HepG2 (cell line): ENCODE measurements around the gene DEFB112. TPM values are rescaled to one million over a fixed set of nuclear protein-coding genes. Genes with fewer than 3 reads are reported as not detected.

Experiments
- ASH2L ChIP-seq: fragments of 300-600, 200-600 bp; sonication (generic); IDR thresholded peaks from 2 replicates; pipeline ENCODE4 v1.7.0; 2017; ENCODE audit warnings: low read depth, mild to moderate bottlenecking, moderate library complexity, mixed read lengths, low read length; ENCODE audit not compliant: insufficient read length
- ATF3 ChIP-seq: sonication (generic); formaldehyde crosslinking; IDR thresholded peaks from 2 replicates; pipeline ENCODE4 v1.4.0; 2020; ENCODE audit warnings: missing genetic modification reagents
- FOXK1 ChIP-seq: sonication (generic); formaldehyde crosslinking; IDR thresholded peaks from 2 replicates; pipeline ENCODE4 v1.4.0; 2020; ENCODE audit warnings: low read depth, missing genetic modification reagents, borderline replicate concordance
- HNF4A ChIP-seq: sonication (generic); formaldehyde crosslinking; IDR thresholded peaks from 2 replicates; pipeline ENCODE4 v1.4.0; 2020; ENCODE audit warnings: missing genetic modification reagents
- HNRNPLL ChIP-seq: fragments of 200-400 bp; formaldehyde crosslinking; IDR thresholded peaks from 2 replicates; pipeline ENCODE4 v1.6.1; 2017; ENCODE audit warnings: mild to moderate bottlenecking, low read depth, low read length; ENCODE audit not compliant: poor library complexity, severe bottlenecking
- MAF1 ChIP-seq: sonication (generic); formaldehyde crosslinking; IDR thresholded peaks from 2 replicates; pipeline ENCODE4 v1.5.0; 2020; ENCODE audit warnings: missing genetic modification reagents, borderline replicate concordance
- MIXL1 ChIP-seq: IDR thresholded peaks from 2 replicates; pipeline ENCODE4 v1.6.1; 2016
- NFIC ChIP-seq: IDR thresholded peaks from 2 replicates; pipeline ENCODE4 v1.6.1; 2012; ENCODE audit warnings: mild to moderate bottlenecking, low read length, inconsistent platforms
- NFKBIZ ChIP-seq: IDR thresholded peaks from 2 replicates; pipeline ENCODE4 v1.6.1; 2018; ENCODE audit warnings: missing genetic modification reagents, missing compliant biosample characterization
- SIX4 ChIP-seq: sonication (generic); formaldehyde crosslinking; IDR thresholded peaks from 2 replicates; pipeline ENCODE4 v1.4.0; 2020; ENCODE audit warnings: missing genetic modification reagents
- YY1 ChIP-seq: IDR thresholded peaks from 2 replicates; pipeline ENCODE4 v1.6.1; 2011; ENCODE audit warnings: low read length, low read depth, moderate library complexity, mild to moderate bottlenecking; ENCODE audit not compliant: insufficient read depth, insufficient replicate concordance
- ZBTB7B ChIP-seq: sonication (generic); formaldehyde crosslinking; IDR thresholded peaks from 2 replicates; pipeline ENCODE4 v1.4.0; 2020; ENCODE audit warnings: missing genetic modification reagents
- ZFP1 ChIP-seq: IDR thresholded peaks from 2 replicates; pipeline ENCODE4 v1.6.1; 2016
- ZGPAT ChIP-seq: IDR thresholded peaks from 2 replicates; pipeline ENCODE4 v1.6.1; 2016; ENCODE audit warnings: mild to moderate bottlenecking
- ZNF230 ChIP-seq: sonication (generic); formaldehyde crosslinking; IDR thresholded peaks from 2 replicates; pipeline ENCODE4 v1.4.0; 2020; ENCODE audit warnings: mild to moderate bottlenecking, missing genetic modification reagents
- ZNF260 ChIP-seq: sonication (generic); formaldehyde crosslinking; IDR thresholded peaks from 2 replicates; pipeline ENCODE4 v1.4.0; 2020; ENCODE audit warnings: missing genetic modification reagents, low read depth, mild to moderate bottlenecking, borderline replicate concordance
- ZNF280D ChIP-seq: sonication (generic); formaldehyde crosslinking; IDR thresholded peaks from 2 replicates; pipeline ENCODE4 v1.5.1; 2020; ENCODE audit warnings: mild to moderate bottlenecking, missing genetic modification reagents
- ZNF292 ChIP-seq: sonication (generic); formaldehyde crosslinking; IDR thresholded peaks from 2 replicates; pipeline ENCODE4 v1.8.1; 2022; ENCODE audit warnings: mild to moderate bottlenecking, low read depth, missing genetic modification reagents, borderline replicate concordance
- ZNF552 ChIP-seq: sonication (generic); formaldehyde crosslinking; IDR thresholded peaks from 2 replicates; pipeline ENCODE4 v1.9.0; 2022; ENCODE audit warnings: missing genetic modification reagents, mild to moderate bottlenecking, borderline replicate concordance
- ZSCAN29 ChIP-seq: sonication (generic); formaldehyde crosslinking; conservative IDR thresholded peaks from 2 replicates; pipeline ENCODE4 v1.4.0; 2020; ENCODE audit warnings: mild to moderate bottlenecking, missing genetic modification reagents
- polyA plus RNA-seq, 8 experiments: library from polyadenylated mRNA; depleted of rRNA in 3 of 8; stranded (reverse) in 7 of 8; unstranded in 1 of 8; fragments of >200 nt; fragmentation: Illumina TruSeq in 4 of 8; extraction: Trizol in 4 of 8; gene quantifications; 2 replicates each; pipeline versions ENCODE4 v1.2.1 to v1.2.3, GENCODE V29; 2011 to 2016; ENCODE audit warnings: low read depth in 4 of 8, missing spikeins in 1 of 8, mixed read lengths in 1 of 8; ENCODE audit not compliant: insufficient read depth in 1 of 8
- total RNA-seq, 5 experiments: library from RNA; depleted of rRNA; stranded (reverse); fragments of >200 nt; fragmentation: Illumina TruSeq; extraction: Trizol; gene quantifications; 2 replicates each; pipeline ENCODE4 v1.2.3, GENCODE V29; 2016; ENCODE audit warnings: low read depth in 1 of 5
- TF ChIP-seq, protein P1 (sequence below): sonication (generic); formaldehyde crosslinking; IDR thresholded peaks from 2 replicates; pipeline ENCODE4 v1.4.0; 2020; ENCODE audit warnings: low read depth, missing genetic modification reagents

Gene DEFB112
- total and polyA plus RNA-seq, 2 of the 13 experiments (the other 11 are each of a cell fraction or from before 2014, with no cell fraction given) = not detected

DNA sequence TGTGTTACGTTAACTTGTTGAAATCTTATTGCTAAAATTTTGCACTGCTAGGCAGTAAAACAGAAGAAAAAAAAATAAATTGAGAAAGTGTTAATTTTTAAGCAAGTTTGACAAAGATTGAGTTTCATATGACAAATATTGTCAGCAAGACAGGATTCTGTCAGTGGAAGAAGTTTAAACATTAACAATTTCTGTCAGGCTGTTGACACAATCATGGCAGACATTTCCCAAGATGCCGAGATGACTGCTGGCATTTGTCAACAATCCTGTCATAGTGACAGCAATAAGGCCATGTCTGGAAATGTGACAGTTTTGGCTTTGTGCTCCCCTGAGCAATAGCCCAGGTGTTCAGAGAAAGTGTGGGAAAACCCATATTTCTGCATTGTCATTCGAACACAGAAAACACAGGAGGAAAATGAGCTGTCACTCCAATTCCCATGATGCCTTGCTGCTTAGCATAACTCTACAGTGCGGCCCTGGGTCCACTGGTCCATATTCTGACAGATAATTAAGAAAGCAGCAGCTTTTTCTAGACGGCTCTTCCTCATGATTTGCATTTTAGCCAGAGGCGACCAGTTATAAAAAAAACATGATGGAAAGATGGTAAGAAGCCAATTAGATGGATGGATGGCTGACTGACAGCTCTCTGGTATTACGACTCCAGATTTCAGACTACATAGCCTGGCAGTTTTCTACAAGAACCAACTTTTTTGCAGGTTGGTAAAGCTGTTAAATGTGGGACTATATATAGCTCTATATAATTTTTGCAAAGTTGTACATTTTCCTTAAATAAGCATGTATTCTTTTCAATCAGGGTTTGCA, 43.6 kb upstream of the DEFB112 start (continued):
- TF ChIP-seq MIXL1 = peak; percentile 83
- TF ChIP-seq ZNF230 (CRISPR knock-in tag) = no peak
- no peak for TF ChIP-seq MAF1 (CRISPR knock-in tag)
- peak; percentile 63; the same call in 1 of the 2 replicates for TF ChIP-seq NFIC
- 0 out of 2 replicates have a peak, but pooled peaks have one; percentile 72 for TF ChIP-seq ZNF292 (CRISPR knock-in tag)
- peak; percentile 69 for TF ChIP-seq YY1
- TF ChIP-seq, protein P1, sequence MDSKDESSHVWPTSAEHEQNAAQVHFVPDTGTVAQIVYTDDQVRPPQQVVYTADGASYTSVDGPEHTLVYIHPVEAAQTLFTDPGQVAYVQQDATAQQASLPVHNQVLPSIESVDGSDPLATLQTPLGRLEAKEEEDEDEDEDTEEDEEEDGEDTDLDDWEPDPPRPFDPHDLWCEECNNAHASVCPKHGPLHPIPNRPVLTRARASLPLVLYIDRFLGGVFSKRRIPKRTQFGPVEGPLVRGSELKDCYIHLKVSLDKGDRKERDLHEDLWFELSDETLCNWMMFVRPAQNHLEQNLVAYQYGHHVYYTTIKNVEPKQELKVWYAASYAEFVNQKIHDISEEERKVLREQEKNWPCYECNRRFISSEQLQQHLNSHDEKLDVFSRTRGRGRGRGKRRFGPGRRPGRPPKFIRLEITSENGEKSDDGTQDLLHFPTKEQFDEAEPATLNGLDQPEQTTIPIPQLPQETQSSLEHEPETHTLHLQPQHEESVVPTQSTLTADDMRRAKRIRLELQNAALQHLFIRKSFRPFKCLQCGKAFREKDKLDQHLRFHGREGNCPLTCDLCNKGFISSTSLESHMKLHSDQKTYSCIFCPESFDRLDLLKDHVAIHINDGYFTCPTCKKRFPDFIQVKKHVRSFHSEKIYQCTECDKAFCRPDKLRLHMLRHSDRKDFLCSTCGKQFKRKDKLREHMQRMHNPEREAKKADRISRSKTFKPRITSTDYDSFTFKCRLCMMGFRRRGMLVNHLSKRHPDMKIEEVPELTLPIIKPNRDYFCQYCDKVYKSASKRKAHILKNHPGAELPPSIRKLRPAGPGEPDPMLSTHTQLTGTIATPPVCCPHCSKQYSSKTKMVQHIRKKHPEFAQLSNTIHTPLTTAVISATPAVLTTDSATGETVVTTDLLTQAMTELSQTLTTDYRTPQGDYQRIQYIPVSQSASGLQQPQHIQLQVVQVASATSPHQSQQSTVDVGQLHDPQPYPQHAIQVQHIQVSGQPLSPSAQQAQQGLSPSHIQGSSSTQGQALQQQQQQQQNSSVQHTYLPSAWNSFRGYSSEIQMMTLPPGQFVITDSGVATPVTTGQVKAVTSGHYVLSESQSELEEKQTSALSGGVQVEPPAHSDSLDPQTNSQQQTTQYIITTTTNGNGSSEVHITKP = peak; percentile 64; the same call in 1 of the 2 replicates
- peak; percentile 98 for TF ChIP-seq FOXK1 (CRISPR knock-in tag)
- TF ChIP-seq ZBTB7B = no peak
- TF ChIP-seq ASH2L = peak; percentile 89
- peak; percentile 57; the same call in 1 of the 2 replicates for TF ChIP-seq SIX4
- no peak for TF ChIP-seq HNRNPLL
- peak; percentile 91; the same call in 1 of the 2 replicates for TF ChIP-seq NFKBIZ (CRISPR knock-in tag)
- TF ChIP-seq ZNF552 (CRISPR knock-in tag) = no peak
- TF ChIP-seq ZGPAT = peak; percentile 83
- TF ChIP-seq ZNF260 (CRISPR knock-in tag) = no peak
- no peak for TF ChIP-seq ZNF280D (CRISPR knock-in tag)
- TF ChIP-seq ZFP1 (CRISPR knock-in tag) = no peak
- TF ChIP-seq HNF4A (CRISPR knock-in tag) = peak; percentile 74
- no peak for TF ChIP-seq ATF3 (CRISPR knock-in tag)
- 0 out of 2 replicates have a peak, but pooled peaks have one; percentile 63 for TF ChIP-seq ZSCAN29
